ENCODE results near the gene TBATA. TPM values are rescaled to one million over a fixed set of nuclear protein-coding genes. Genes with fewer than 3 reads are reported as not detected.
"Not testable (repeated sequence)": the region's sequence is repeated elsewhere in the genome, so short reads cannot be mapped to it uniquely, and the experiment has no call there.

Gene TBATA
- total RNA-seq, 1 experiment from 2014 or later = not detected

DNA sequence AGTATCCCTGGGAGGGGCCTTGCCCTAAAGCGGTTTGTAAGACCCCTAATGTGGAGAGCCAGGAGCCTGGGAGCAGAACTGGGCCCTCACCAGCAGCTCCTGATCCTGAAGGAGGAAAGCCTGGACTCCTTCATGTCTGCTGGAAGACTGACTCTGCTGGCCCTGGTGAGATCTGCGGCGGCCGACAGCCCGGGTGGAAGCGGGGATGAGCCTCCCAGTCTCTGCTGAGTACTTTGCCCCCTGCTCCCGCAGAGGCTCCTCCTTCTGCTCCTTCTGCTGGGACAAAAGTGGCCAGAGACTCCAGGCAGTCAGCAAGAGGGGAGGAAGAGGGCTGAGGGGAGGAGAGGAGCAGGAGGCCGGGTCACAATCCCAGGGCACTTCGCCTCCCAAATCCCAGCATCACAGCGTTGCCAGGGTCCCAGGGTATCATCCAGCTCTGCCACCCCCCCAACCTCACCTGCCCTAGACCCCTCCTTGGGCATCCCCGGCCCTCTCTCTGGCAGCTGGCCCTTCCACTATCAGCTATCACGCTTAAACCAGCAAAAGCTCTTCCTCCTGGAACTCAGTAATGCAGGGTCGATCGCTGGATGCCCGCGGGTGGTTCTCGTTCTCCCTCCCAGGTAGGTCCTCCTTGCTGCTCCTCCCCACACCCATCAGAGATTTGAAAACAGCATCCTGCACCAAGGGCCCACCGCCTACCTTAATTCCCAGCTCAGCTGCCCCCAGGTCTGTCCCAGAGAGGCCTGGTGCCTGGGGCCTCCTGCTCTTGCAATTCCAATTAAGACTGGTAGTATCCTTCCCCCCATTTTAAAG, 7.9 kb downstream of the TBATA start:
- no peak for DNase-seq
- Histone ChIP-seq H3K4me1 (no peaks in the 10 kb centered on the region), H3K27me3 (no peaks in the 10 kb centered on the region), H3K9me3 (replicated peaks) (no peaks in the 10 kb centered on the region), H3K36me3 (no peaks in the 10 kb centered on the region), H3K27ac (no peak overlapping the region), H3K4me3 (no peak overlapping the region)

DNA sequence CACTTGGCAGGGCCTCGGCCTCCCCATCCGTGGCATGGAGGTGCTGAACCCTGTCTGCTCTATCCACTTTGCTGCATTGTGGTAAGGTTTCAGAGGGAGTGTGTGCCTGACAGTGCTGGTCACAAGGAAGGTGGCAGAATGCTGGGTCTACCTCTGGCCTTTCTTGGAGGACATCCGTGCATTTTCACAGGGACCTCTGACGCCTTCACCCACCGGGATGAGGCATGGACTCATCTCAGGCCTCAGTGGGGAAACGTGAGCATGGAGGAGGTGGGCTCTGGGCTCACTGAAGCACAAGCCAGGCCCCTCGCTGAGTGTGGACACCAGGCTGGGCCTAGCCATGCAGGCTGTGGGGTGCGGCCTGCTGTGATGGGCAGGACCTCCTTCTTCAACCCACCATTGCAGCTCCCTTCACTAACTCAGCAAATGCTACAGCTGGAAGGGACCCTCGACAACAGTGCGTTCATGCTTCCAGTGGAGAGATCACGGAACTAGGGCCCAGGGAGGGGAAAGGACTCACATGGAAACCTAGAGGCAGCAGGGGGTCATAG, 8.6 kb downstream of the TBATA start:
- H3K4me1 ChIP-seq = no peaks in the 10 kb centered on the region
- no peaks in the 10 kb centered on the region for H3K9me3 ChIP-seq (replicated peaks)
- H3K27me3 ChIP-seq = no peaks in the 10 kb centered on the region
- H3K36me3 ChIP-seq = no peaks in the 10 kb centered on the region
- no peak overlapping the region for H3K27ac ChIP-seq
- no peak overlapping the region for H3K4me3 ChIP-seq
- DNase-seq = no peak

DNA sequence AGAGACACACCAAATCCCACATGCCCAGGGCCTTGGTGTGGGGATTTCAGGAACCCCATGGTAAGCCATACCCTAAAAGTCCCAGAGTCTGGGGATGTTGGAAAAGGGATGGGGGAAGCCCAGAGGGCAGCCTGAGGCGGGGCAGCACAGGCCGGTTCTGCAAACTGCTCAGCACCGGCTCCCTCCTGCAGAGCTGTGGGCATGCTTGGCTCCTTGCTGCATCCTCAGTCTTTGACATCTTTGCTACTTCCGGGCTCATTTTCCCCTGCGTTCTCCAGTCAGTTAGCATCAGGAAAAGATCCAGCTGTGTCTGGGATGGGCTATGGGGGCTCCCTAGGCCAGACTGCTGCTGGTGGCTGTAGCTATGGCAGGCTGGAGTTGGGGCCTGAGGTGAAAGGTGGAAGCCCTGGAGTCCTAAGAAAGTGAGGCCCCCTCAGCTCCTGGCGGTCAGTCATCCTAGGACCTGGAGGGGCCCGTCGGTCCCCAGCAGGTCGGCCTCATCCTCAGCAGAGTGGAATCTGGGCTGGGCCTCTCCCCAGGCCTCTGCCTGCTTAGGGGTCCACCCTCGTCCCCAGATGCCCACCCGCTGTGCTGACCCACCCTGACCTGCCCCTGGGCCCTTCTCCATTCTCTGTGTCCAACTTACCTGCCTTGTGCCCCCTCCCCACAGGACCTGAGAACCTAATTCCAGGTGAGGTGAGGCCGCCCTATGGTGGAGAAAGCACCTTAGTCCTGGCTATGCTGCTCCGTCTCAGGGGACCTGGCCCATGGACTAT, 9.3 kb downstream of the TBATA start:
- Histone ChIP-seq H3K4me3 (no peak overlapping the region), H3K36me3 (no peaks in the 10 kb centered on the region), H3K4me1 (no peaks in the 10 kb centered on the region), H3K27me3 (no peaks in the 10 kb centered on the region), H3K9me3 (replicated peaks) (no peaks in the 10 kb centered on the region), H3K27ac (no peak overlapping the region)
- DNase-seq = no peak

DNA sequence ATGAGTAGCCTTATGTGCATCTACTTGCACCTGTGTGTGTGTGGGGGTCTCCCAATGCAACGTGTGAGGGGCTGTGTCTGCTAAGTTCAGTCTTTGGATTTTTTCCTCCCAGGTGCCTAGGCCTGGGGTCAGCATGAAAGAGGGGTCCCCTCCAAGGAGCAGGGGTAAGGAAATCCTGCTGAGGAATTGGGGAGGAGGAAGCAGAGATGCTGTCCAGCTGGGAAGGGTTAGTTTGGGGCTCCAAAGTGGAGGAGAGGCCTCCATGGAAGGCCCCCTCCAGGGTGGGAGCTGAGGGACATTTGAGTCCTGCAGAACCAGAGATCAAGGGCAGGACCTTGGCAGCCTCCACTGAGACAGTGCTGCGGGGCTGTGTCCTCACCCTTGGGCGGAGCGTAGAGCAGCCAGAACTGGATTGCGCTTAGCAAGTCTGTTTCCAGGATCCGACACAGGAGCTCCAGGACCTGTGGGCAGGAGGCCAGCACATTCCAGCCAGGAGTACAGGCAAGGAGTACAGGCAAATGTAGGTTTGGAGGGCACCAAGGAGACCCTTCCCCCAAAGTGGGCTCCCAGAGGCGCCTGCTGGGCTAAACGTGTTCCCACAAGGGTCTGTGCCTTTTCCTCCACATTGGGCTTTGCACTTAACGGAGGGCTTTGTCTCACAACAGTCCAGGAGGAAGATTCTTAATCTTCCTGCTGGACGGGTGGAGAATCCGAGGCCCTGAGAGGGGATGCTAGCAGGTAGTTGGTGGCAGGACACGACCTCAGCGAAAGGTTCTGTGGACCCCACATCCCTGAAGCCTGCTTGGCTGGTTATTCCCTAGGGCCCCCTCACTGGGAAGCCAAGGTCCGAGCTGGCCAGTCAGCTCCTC, 10.1 kb downstream of the TBATA start:
- H3K36me3 ChIP-seq = no peaks in the 10 kb centered on the region
- no peak for DNase-seq
- H3K9me3 ChIP-seq (replicated peaks) = no peaks in the 10 kb centered on the region
- no peaks in the 10 kb centered on the region for H3K4me1 ChIP-seq
- H3K27me3 ChIP-seq = no peaks in the 10 kb centered on the region
- no peak overlapping the region for H3K27ac ChIP-seq
- H3K4me3 ChIP-seq = no peak overlapping the region

DNA sequence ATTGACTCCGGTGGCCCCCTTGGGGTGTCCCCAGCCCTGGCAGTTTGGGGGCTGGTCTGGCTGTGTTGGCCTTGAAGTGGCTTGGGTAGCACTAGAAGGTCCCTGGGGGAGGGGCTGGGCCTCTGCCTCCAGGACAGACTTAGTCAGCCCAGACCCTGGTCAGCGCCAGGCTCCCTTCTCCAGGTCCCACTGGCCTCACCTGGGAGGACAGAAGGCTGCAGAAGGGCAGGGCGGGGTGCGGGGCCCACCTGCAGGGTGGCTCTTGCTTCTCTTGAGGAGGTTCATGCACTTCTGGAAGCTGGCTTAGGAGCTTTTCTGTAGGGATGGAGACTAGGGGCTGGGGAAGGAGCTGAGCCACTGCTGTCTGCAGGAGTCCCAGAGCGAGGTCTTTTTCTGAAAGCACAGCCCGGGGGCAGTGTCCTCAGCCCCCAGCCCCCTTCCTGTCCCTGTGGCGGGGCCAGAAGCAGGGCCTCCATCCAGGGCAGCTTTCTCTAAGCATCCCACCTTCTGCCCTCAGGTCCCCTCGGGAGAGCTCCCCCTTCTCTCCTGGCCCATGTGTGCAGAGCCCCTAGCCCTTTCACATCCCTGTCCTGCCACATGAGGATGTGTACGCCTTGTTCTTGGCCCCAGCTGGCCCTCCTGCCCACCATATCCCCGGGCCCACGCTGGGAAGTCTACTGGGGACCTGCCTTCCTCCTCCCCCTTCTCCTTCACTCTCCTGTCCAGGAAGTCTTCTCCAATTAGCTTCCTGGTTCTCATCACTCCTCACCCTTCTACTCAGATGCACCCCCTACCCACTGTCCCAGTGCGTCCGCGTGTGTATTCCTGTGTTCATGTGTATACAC, 11.0 kb downstream of the TBATA start:
- H3K27ac ChIP-seq = no peak overlapping the region
- no peaks in the 10 kb centered on the region for H3K9me3 ChIP-seq (replicated peaks)
- no peak for DNase-seq
- H3K4me1 ChIP-seq = no peaks in the 10 kb centered on the region
- no peaks in the 10 kb centered on the region for H3K27me3 ChIP-seq
- H3K4me3 ChIP-seq = no peak overlapping the region
- no peaks in the 10 kb centered on the region for H3K36me3 ChIP-seq

DNA sequence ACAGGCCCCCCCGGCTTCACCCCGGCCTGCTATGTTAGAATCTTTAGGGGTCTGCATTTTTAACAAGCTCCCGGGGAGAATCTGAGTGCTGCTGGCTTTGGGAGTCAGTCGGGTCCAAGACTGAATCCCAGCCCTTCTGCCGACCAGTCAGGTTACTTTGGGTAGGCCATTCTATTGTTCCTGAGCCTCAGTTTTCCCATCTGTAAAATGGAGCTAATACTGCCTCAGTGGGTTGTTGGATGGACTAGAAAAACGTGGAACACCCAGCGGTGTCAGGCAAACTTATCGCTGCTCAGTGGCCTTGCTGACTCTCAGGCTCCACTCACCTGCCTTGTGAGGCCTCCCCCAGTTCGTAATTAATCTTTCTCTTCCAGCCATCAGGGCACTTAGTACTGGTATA, 11.7 kb downstream of the TBATA start:
- no peaks in the 10 kb centered on the region for H3K4me1 ChIP-seq
- H3K36me3 ChIP-seq = no peaks in the 10 kb centered on the region
- no peaks in the 10 kb centered on the region for H3K27me3 ChIP-seq
- no peak for DNase-seq
- H3K9me3 ChIP-seq (replicated peaks) = no peaks in the 10 kb centered on the region
- H3K4me3 ChIP-seq = no peak overlapping the region
- H3K27ac ChIP-seq = no peak overlapping the region

DNA sequence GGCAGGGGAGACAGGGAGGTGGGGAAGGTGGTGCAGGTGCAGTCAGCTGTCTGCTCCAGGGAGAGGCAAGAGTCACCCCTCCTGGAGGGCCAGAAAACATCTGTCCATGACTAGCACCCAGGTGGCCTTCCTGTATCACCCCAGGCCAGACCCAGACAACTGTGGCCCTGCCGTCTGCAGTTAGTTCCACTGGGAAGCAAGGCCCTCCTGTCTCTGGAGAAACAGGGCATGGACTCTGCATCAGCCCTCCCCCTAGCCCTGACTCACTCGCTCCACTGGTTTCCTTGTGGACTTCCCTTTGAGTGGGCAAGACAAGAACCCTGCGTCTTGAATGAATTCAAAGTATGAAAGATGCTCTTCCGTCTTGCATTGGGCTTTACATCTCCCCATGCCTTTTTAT, 12.6 kb downstream of the TBATA start:
- Histone ChIP-seq H3K27ac (no peak overlapping the region), H3K9me3 (replicated peaks) (no peaks in the 10 kb centered on the region), H3K4me3 (no peak overlapping the region), H3K27me3 (no peaks in the 10 kb centered on the region), H3K4me1 (no peaks in the 10 kb centered on the region), H3K36me3 (no peaks in the 10 kb centered on the region)
- no peak for DNase-seq

DNA sequence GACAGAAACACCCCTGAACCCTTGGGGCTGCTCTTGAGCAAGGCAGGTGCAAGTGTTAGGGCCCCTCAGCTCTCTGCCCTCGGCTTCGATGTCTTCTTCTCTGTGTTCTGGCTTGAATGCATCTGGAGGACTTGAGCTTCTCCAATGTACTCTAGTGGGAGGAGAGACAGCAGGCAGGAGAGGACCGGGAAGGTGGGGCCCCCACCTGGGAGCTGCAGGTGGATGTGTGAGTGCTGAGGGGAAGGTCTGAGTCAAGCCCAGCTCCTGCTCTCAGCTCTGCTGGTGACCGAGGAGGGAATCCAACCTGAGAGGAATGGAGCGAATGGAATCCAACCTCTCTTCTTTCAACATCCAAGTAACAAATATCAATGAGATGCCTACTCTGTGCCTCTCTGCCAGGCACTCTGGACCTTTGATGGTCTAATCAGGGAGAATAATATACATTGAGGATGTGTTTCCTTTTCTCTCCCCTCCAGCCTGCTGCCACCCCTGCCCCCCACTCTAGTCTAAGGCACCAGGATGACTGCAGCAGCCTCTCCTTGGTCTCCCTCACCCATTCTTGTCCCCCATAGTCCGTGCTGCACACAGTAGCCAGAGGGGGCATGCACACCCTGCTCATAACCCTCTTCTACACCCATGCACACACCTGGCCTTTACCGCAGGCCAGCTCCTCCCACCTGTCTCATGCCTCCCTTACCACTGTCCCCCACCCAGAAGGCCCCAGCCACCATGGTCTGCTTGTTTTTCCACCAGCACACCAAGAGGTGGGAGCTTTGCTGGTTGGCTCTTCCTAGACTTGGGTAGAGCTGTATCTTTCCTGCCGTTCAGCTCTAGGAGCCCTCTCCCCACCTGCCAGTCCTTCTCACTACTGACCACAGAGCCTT, 13.6 kb downstream of the TBATA start:
- Histone ChIP-seq H3K4me1 (no peaks in the 10 kb centered on the region), H3K36me3 (no peaks in the 10 kb centered on the region), H3K4me3 (no peak overlapping the region), H3K27ac (no peak overlapping the region), H3K27me3 (no peaks in the 10 kb centered on the region), H3K9me3 (replicated peaks) (no peaks in the 10 kb centered on the region)
- DNase-seq = no peak

DNA sequence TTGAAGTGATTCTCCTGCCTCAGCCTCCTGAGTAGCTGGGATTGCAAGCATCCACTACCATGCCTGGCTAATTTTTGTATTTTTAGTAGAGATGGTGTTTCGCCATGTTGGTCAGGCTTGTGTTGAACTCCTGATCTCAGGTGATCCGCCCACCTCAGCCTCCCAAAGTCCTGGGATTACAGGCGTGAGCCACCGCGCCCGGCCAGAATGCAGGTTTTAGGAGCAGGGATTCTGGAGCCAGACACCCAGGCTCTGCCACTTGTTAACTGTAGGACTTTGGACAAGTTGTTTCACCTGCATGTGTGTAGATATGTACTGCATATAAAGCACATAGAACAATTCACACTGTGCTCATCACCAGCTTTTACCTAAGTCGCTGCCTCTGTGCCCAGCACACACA, 14.7 kb downstream of the TBATA start:
- H3K36me3 ChIP-seq, H3K4me3 ChIP-seq: not testable (repeated sequence)

DNA sequence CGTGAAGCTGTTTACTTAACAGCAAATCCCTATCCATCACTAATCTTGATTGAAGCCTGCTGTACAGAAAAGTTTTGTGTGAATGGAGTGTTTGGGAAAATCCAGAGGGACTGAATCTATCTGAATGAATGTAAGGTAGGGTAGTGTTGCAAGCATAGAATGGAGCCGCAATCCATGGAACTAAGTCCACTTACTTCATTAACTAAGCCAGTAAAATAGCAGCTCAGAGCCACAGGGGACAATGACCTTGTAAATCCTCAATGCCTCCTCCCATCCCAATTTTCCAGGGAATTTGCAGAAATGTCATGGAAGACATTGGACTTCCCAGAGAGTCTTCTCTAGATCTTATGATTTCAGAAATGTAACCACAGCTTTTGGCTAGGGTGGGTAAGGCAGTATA, 15.2 kb downstream of the TBATA start:
- no peak overlapping the region for H3K27ac ChIP-seq
- no peak overlapping the region for H3K4me3 ChIP-seq
- H3K9me3 ChIP-seq (replicated peaks) = no peaks in the 10 kb centered on the region
- no peak for DNase-seq
- H3K27me3 ChIP-seq = no peaks in the 10 kb centered on the region
- H3K36me3 ChIP-seq = no peaks in the 10 kb centered on the region
- H3K4me1 ChIP-seq = no peaks in the 10 kb centered on the region

More for the DNA sequence above, 14.7 kb downstream of the TBATA start:
- not testable (repeated sequence) for H3K9me3 ChIP-seq (replicated peaks); H3K27me3 ChIP-seq; H3K4me1 ChIP-seq; H3K27ac ChIP-seq; DNase-seq

DNA sequence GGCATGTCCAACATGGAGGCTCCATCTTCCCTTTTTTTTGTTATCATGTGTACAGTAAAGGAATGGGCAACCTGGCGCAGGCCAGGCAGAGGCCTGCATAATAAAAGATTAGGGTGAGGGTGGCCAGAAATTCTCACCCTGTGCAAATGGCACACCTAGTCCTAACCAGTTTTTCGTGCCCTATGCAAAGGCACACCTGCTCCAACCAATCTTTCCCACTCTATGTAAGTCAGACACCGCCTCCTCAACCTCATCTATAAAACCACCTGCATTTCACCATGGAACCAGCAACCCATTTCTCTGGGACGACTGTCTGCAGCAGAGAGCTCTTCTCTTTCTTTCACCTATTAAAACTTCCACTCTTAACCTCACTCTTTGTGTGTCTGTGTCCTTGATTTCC, 16.1 kb downstream of the TBATA start:
- Histone ChIP-seq H3K27me3 (no peaks in the 10 kb centered on the region), H3K36me3 (no peaks in the 10 kb centered on the region), H3K4me1 (no peaks in the 10 kb centered on the region), H3K9me3 (replicated peaks) (no peaks in the 10 kb centered on the region), H3K4me3 (no peak overlapping the region), H3K27ac (no peak overlapping the region)
- DNase-seq = no peak

DNA sequence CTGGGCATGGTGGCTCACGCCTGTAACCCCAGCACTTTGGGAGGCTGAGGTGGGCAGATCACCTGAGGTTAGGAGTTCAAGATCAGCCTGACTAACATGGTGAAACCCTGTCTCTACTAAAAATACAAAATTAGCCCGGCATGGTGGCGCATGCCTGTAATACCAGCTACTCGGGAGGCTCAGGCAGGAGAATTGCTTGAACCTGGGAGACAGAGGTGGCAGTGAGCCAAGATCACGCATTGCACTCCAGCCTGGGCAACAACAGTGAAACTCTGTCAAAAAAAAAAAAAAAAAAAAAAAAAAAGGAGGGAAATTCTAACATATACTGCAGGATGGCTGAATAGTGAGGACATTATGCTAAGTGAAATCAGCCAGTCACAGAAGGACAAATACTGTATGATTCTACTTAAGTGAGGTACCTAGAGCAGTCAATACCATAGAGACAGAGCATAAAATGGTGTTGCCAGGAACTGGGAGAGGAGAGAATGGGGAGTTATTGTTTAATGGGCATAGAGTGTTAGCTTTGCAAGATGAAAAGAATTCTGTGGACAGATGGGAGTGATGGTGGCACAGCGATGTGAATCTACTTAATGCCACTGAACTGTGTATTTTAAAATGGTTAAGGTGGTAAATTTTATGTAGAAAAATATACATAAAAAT, 17.0 kb downstream of the TBATA start:
- H3K4me1 ChIP-seq; H3K4me3 ChIP-seq; DNase-seq; H3K27me3 ChIP-seq; H3K36me3 ChIP-seq; H3K9me3 ChIP-seq (replicated peaks); H3K27ac ChIP-seq: not testable (repeated sequence)
